ENCODE measurements around the gene ITPR1. TPM values are rescaled to one million over a fixed set of nuclear protein-coding genes. Genes with fewer than 3 reads are reported as not detected.

Gene ITPR1
- total and polyA plus RNA-seq, 11 donors: 8.9 to 55.8 (median 19.9) TPM

DNA sequence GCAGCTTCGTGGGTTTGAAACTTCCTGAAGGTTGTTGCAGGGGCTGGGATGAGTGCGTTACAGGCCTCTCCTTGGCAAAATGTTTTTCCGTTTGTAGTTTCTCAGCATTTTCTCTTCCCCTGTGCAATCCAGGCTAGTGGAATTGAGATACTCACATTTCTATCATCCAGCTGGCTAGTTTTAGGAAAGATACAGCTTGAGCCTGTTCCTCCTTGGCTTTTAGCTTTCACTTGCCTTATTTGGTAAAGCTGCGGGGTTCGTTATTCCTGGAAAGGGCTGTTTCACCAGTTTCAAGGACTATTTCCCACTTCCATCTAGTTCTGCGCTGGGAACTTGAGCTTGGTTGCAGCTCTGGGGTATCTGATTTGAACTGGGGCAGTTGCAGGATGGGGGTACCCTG, 90.3 kb downstream of the ITPR1 start:
- peak in 3 of 4 donors; percentile 14 to 64 (median 59) for ATAC-seq
- H3K9me3 ChIP-seq: no peaks in the 10 kb centered on the region
- peak overlapping the region; percentile 40 to 84 (median 77) for H3K27ac ChIP-seq
- DNase-seq: peak in 3 of 5 donors; percentile 19 to 32 (median 29)
- peaks cover 0 to 71% (median 56%) of the 10 kb centered on the region in 12 donors for H3K4me1 ChIP-seq
- no peaks in the 10 kb centered on the region for H3K27me3 ChIP-seq
- 50 to 57% (median 51%) methylated on average over 6 of the region's 6 CpGs for WGBS, 4 donors
- H3K36me3 ChIP-seq: no peaks in the 10 kb centered on the region
- TF ChIP-seq POLR2A (IDR thresholded peaks at IDR 0.05): no peak
- TF ChIP-seq, protein P1, sequence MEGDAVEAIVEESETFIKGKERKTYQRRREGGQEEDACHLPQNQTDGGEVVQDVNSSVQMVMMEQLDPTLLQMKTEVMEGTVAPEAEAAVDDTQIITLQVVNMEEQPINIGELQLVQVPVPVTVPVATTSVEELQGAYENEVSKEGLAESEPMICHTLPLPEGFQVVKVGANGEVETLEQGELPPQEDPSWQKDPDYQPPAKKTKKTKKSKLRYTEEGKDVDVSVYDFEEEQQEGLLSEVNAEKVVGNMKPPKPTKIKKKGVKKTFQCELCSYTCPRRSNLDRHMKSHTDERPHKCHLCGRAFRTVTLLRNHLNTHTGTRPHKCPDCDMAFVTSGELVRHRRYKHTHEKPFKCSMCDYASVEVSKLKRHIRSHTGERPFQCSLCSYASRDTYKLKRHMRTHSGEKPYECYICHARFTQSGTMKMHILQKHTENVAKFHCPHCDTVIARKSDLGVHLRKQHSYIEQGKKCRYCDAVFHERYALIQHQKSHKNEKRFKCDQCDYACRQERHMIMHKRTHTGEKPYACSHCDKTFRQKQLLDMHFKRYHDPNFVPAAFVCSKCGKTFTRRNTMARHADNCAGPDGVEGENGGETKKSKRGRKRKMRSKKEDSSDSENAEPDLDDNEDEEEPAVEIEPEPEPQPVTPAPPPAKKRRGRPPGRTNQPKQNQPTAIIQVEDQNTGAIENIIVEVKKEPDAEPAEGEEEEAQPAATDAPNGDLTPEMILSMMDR (IDR thresholded peaks at IDR 0.05): no peak
- H3K4me3 ChIP-seq: peak overlapping the region in 8 of 12 donors; percentile 2 to 45 (median 30)
- intact Hi-C loops (cut with DNase I): loop anchor here in 8 of 10 donors (5.0 to 10.0 kb wide), 7 partner anchors 49 to 231 kb away; partner anchors contain the start of gene ITPR1 (in 7 of the 8)

DNA sequence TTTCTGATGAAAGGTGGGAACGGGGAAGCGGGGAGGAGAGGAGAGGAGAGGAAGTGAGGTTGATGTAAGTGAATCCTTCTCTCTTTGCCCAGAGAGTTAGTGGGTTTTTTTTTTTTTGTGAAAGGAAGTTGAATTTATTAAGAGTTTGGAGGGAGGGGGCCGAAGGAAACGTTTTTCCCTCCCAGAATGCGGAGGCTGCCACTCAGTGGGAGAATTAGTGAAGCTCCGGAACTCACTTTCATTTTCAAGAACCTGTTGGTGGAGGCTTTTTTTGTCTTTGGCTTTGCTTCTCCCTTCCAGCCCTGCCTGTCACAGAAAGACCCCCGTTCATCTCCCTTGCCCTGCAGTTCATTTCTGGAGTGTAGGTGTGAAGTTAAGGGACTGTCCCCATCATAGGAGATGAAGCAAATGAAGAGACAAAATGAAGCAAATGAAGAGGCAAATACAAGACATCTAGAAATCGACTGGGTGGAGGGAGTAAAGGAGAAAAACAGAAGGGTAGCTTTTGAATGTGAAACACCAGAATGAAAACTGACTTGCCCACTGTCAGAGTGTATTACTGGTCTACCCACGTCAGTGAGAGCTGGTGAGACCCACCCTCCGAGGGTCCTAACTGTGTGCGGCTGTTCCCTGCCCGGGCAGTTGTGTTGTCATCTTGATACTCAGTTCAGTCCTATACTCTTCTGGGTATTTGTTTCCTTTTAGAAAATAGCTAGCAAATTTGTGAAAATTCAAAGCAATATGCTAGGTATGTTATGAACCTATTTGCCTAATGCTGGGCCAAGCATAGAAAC, 91.5 kb downstream of the ITPR1 start:
- DNase-seq (peak in 3 of 5 donors; percentile 31 to 49 (median 46)), ATAC-seq (peak in 2 of 4 donors; percentile 10 to 36)
- Histone ChIP-seq H3K27me3 (no peaks in the 10 kb centered on the region), H3K36me3 (no peaks in the 10 kb centered on the region), H3K9me3 (no peaks in the 10 kb centered on the region), H3K27ac (peak overlapping the region; percentile 40 to 84 (median 77)), H3K4me3 (peak overlapping the region in 11 of 12 donors; percentile 7 to 45 (median 33)), H3K4me1 (peaks cover 0 to 83% (median 67%) of the 10 kb centered on the region in 12 donors)
- TF ChIP-seq POLR2A (IDR thresholded peaks at IDR 0.05): no peak
- TF ChIP-seq, protein P1 (IDR thresholded peaks at IDR 0.05): peak in 10 of 12 donors; percentile 5 to 56 (median 38)
- 46 to 52% (median 47%) methylated on average over 12 of the region's 12 CpGs for WGBS, 4 donors
- intact Hi-C loops (cut with DNase I): loop anchor here in 8 of 10 donors (2.0 to 10.0 kb wide), 8 partner anchors 50 to 232 kb away; partner anchors contain the start of gene ITPR1 (in 7 of the 8)

DNA sequence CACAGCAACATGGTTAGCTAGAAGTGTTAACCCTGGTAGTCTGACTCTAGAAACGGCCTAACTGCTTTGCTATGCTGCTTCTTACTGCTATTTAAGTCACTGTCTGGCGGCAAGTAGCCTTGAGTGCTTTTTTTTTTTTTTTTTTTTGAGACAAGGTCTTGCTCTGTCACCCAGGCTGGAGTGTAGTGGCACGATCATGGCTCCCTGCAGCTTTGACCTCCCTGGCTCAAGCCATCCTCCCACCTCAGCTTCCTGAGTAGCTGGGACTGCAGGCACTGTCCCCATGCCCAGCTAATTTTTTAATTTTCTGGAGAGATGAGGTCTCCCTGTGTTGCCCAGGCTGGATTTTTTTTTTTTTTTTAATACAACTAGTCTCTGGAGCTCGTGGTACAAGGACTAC, 93.2 kb downstream of the ITPR1 start:
- Histone ChIP-seq H3K4me1 (peaks cover 0 to 81% (median 59%) of the 10 kb centered on the region in 12 donors), H3K27me3 (no peaks in the 10 kb centered on the region), H3K27ac (peak overlapping the region in 1 of 12 donors; percentile 25), H3K4me3 (no peak overlapping the region), H3K36me3 (no peaks in the 10 kb centered on the region), H3K9me3 (no peaks in the 10 kb centered on the region)
- no peak for ATAC-seq
- DNase-seq: no peak
- intact Hi-C loops (cut with DNase I): loop anchor here in 4 of 10 donors (5.0 to 10.0 kb wide), 3 partner anchors 52 to 234 kb away; partner anchors contain the start of gene ITPR1 (in 2 of the 4)
- 78 to 81% (median 80%) methylated on average over 4 of the region's 4 CpGs for WGBS, 4 donors
- TF ChIP-seq, protein P1 (IDR thresholded peaks at IDR 0.05): no peak
- no peak for TF ChIP-seq POLR2A (IDR thresholded peaks at IDR 0.05)

All from heart left ventricle (tissue), 16 donors.